Kidney (tissue), 14 donors: ENCODE measurements around the gene PRPF40A. TPM values are rescaled to one million over a fixed set of nuclear protein-coding genes. Genes with fewer than 3 reads are reported as not detected.
A peak's percentile ranks its signal among the peaks of the same experiment; 100 is the strongest.

Experiments used
- DNase-seq, 5 donors: peaks; one replicate each; pipeline ENCODE4 v3.0.0-alpha.2; 2013 to 2020
- FAIRE-seq: peaks from 2 replicates; lab custom pipeline; 2012; peaks lifted over from hg19 to GRCh38; lab: Jason Lieb, UNC
- H3K27ac ChIP-seq, 2 donors: one replicate each; pipeline ENCODE4 v1.7.0; 2013; ENCODE audit warnings: low read depth in 2 of 2, low read length in 2 of 2, inconsistent platforms in 1 of 2
- H3K27me3 ChIP-seq: one replicate; pipeline ENCODE4 v1.7.1; 2013; ENCODE audit warnings: low read length, inconsistent platforms; ENCODE audit not compliant: control insufficient read depth, insufficient read depth
- H3K36me3 ChIP-seq, 3 donors: one replicate each; pipeline versions ENCODE4 v1.7.0 to v1.7.1; 2013; ENCODE audit warnings: low read length in 3 of 3, control low read depth in 1 of 3, inconsistent platforms in 1 of 3; ENCODE audit not compliant: insufficient read depth in 3 of 3, control insufficient read depth in 2 of 3
- H3K4me1 ChIP-seq, 3 donors: one replicate each; pipeline versions ENCODE4 v1.7.0 to v1.7.1; 2013; ENCODE audit warnings: low read length in 3 of 3, inconsistent platforms in 1 of 3, low read depth in 1 of 3; ENCODE audit not compliant: control insufficient read depth in 2 of 3, insufficient read depth in 2 of 3
- H3K4me3 ChIP-seq, 3 donors: one replicate each; pipeline versions ENCODE4 v1.7.0 to v1.8.1; 2013; ENCODE audit warnings: low read length in 3 of 3, control low read depth in 1 of 3, inconsistent platforms in 1 of 3
- H3K9ac ChIP-seq, 3 donors: one replicate each; pipeline versions ENCODE4 v1.7.0 to v1.7.1; 2013; ENCODE audit warnings: low read length in 3 of 3, control low read depth in 1 of 3, inconsistent platforms in 1 of 3
- H3K9me3 ChIP-seq, 3 donors: one replicate each; pipeline versions ENCODE4 v1.7.0 to v1.7.1; 2013; ENCODE audit warnings: low read length in 3 of 3, control low read depth in 1 of 3, inconsistent platforms in 1 of 3; ENCODE audit not compliant: control insufficient read depth in 2 of 3, insufficient read depth in 1 of 3
- CTCF ChIP-seq: IDR thresholded peaks from 3 replicates; pipeline ENCODE4 v1.5.1; 2012; ENCODE audit warnings: mild to moderate bottlenecking, moderate library complexity, borderline replicate concordance; ENCODE audit not compliant: insufficient read depth; ENCODE audit errors: extremely low read depth
- intact Hi-C: fragments of 100-400 bp; cut with DNase I; formaldehyde crosslinking; loops from one replicate; pipeline ENCODE4 v1.11.1; 2022
- polyA plus RNA-seq: library from polyadenylated mRNA; stranded (reverse); fragments of 350-450 nt; fragmentation: Illumina TruSeq; extraction: RNeasy Lipid Tissue Mini Kit (QIAGEN cat#74804); gene quantifications from one replicate; pipeline ENCODE4 v1.2.3, GENCODE V29; 2014; ENCODE audit warnings: low read depth, low replicate concordance; ENCODE audit not compliant: insufficient read depth
- total RNA-seq: library from RNA; stranded (reverse); fragmentation: NEBNext Ultra II Directional; extraction: Animal tissue kit (Norgen Biotek cat#: 25700); gene quantifications from one replicate; pipeline ENCODE4 v1.2.1, GENCODE V29; 2021
- donor health status: control.
- donor health status: control.
- donor health status: control.
- donor health status: control.
- donor health status: control.
- donor health status: DM: yes; HTN: yes; CAD: no.
- donor health status: Normal renal cell carcinoma (clear cell type).

The PRPF40A gene
- total and polyA plus RNA-seq, 2 donors from 2014 or later, result 20.2 to 82.7 TPM

- no peak for TF ChIP-seq CTCF
- H3K9ac ChIP-seq, result no peak overlapping the region
- no peak overlapping the region for H3K4me3 ChIP-seq
- intact Hi-C loops, result no loop called here
- H3K27me3 ChIP-seq, result no peaks in the 10 kb centered on the region
- no peaks in the 10 kb centered on the region for H3K36me3 ChIP-seq
- no peaks in the 10 kb centered on the region for H3K9me3 ChIP-seq
- no peaks in the 10 kb centered on the region for H3K4me1 ChIP-seq
- no peak overlapping the region for H3K27ac ChIP-seq
- FAIRE-seq, result no peak
- DNase-seq, result no peak
Observed at GRCh38 chr2:152607793-152608300, 109.4 kb downstream of the PRPF40A start.

GRCh38 chr2:152606941-152607340, 110.3 kb downstream of the PRPF40A start:
- DNase-seq (no peak), FAIRE-seq (no peak)
- intact Hi-C loops, result no loop called here
- TF ChIP-seq CTCF, result no peak
- Histone ChIP-seq H3K9me3 (no peaks in the 10 kb centered on the region), H3K36me3 (no peaks in the 10 kb centered on the region), H3K27ac (no peak overlapping the region), H3K4me3 (no peak overlapping the region), H3K9ac (no peak overlapping the region), H3K4me1 (no peaks in the 10 kb centered on the region), H3K27me3 (no peaks in the 10 kb centered on the region)

- intact Hi-C loops, result no loop called here
- DNase-seq, result no peak
- FAIRE-seq, result no peak
- Histone ChIP-seq H3K36me3 (no peaks in the 10 kb centered on the region), H3K27me3 (no peaks in the 10 kb centered on the region), H3K9ac (no peak overlapping the region), H3K9me3 (no peaks in the 10 kb centered on the region), H3K27ac (no peak overlapping the region), H3K4me1 (no peaks in the 10 kb centered on the region), H3K4me3 (no peak overlapping the region)
- no peak for TF ChIP-seq CTCF
Observed at GRCh38 chr2:152606081-152606480, 111.2 kb downstream of the PRPF40A start.

GRCh38 chr2:152603166-152603565, 114.1 kb downstream of the PRPF40A start:
- Histone ChIP-seq H3K4me3 (no peak overlapping the region), H3K36me3 (no peaks in the 10 kb centered on the region), H3K27ac (no peak overlapping the region), H3K27me3 (no peaks in the 10 kb centered on the region), H3K9ac (no peak overlapping the region), H3K4me1 (no peaks in the 10 kb centered on the region), H3K9me3 (no peaks in the 10 kb centered on the region)
- FAIRE-seq (no peak), DNase-seq (peak in 1 of 5 donors; percentile 19)
- intact Hi-C loops, result no loop called here
- no peak for TF ChIP-seq CTCF
